H1 (cell line): ENCODE data around the gene CIT. TPM values are rescaled to one million over a fixed set of nuclear protein-coding genes. Genes with fewer than 3 reads are reported as not detected.

Experiments
- CTCF ChIA-PET: fragments of 300-600 bp; sonication (Branson Sonifier 250); formaldehyde crosslinking; loops from one replicate; lab custom pipeline; 2021; ENCODE audit not compliant: partially characterized antibody; lab: Charles Lee
- POLR2A ChIA-PET: fragments of 300-600 bp; sonication (Branson Sonifier 250); formaldehyde crosslinking; loops from one replicate; lab custom pipeline; 2021; ENCODE audit warnings: inconsistent platforms; ENCODE audit not compliant: partially characterized antibody; lab: Charles Lee
- DNase-seq, 2 experiments: peaks; one replicate each; pipeline versions ENCODE4 v3.0.0 to v3.0.0-alpha.2; 2010 to 2022; ENCODE audit warnings: low spot score in 2 of 2, low read depth in 1 of 2, mixed read lengths in 1 of 2
- FAIRE-seq: peaks from 2 replicates; lab custom pipeline; 2011; peaks lifted over from hg19 to GRCh38; lab: Jason Lieb, UNC
- H2AFZ ChIP-seq: 2 replicates; pipeline ENCODE4 v1.8.1; 2012; ENCODE audit warnings: low read length, inconsistent platforms
- H2AK5ac ChIP-seq: 2 replicates; pipeline ENCODE4 v1.6.1; 2013; ENCODE audit warnings: low read depth, low read length
- H2BK120ac ChIP-seq: replicated peaks from 2 replicates; pipeline ENCODE3; 2013; ENCODE audit warnings: low read depth, low read length, inconsistent platforms
- H2BK12ac ChIP-seq: 2 replicates; pipeline ENCODE4 v1.6.1; 2013; ENCODE audit warnings: low read depth, low read length
- H2BK15ac ChIP-seq: 2 replicates; pipeline ENCODE4 v1.6.1; 2013; ENCODE audit warnings: low read length
- H2BK20ac ChIP-seq: 2 replicates; pipeline ENCODE4 v1.6.1; 2013; ENCODE audit warnings: low read length
- H2BK5ac ChIP-seq: 2 replicates; pipeline ENCODE4 v1.6.1; 2013; ENCODE audit warnings: low read depth, low read length
- H3K14ac ChIP-seq: 2 replicates; pipeline ENCODE4 v1.6.1; 2013; ENCODE audit warnings: inconsistent platforms; ENCODE audit not compliant: insufficient read length
- H3K18ac ChIP-seq: 2 replicates; pipeline ENCODE4 v1.6.1; 2013; ENCODE audit warnings: low read length; ENCODE audit errors: extremely low read depth
- H3K23ac ChIP-seq: 2 replicates; pipeline ENCODE4 v1.6.1; 2013; ENCODE audit warnings: inconsistent platforms; ENCODE audit not compliant: insufficient read length
- H3K23me2 ChIP-seq: 2 replicates; pipeline ENCODE4 v1.6.1; 2013; ENCODE audit warnings: low read depth, low read length
- H3K27ac ChIP-seq: 2 replicates; pipeline ENCODE4 v1.6.1; 2011; ENCODE audit warnings: low read depth, low read length, inconsistent platforms
- H3K27me3 ChIP-seq, 4 experiments: replicated peaks in 1 of 4; 1 replicate in 1 of 4; 2 replicates in 3 of 4; pipeline versions ENCODE4 v1.6.1 to v1.8.1; 2011 to 2013; ENCODE audit warnings: low read length in 3 of 4, mild to moderate bottlenecking in 3 of 4, inconsistent platforms in 2 of 4, mixed read lengths in 2 of 4, moderate library complexity in 1 of 4; ENCODE audit not compliant: control insufficient read depth in 3 of 4, insufficient read depth in 3 of 4; ENCODE audit errors: extremely low read depth in 1 of 4
- H3K36me3 ChIP-seq, 4 experiments: 2 replicates each; pipeline versions ENCODE4 v1.6.1 to v1.8.1; 2011 to 2013; ENCODE audit warnings: mild to moderate bottlenecking in 4 of 4, low read length in 3 of 4, moderate library complexity in 2 of 4, control low read depth in 1 of 4, inconsistent platforms in 1 of 4; ENCODE audit not compliant: insufficient read depth in 4 of 4, control insufficient read depth in 2 of 4
- H3K4ac ChIP-seq: replicated peaks from 2 replicates; pipeline ENCODE3; 2013; ENCODE audit warnings: low read length, low read depth, mixed read lengths, inconsistent platforms; ENCODE audit not compliant: insufficient read length
- H3K4me1 ChIP-seq, 4 experiments: replicated peaks in 1 of 4; 1 replicate in 1 of 4; 2 replicates in 3 of 4; pipeline versions ENCODE4 v1.6.1 to v1.8.1; 2011 to 2013; ENCODE audit warnings: low read length in 3 of 4, inconsistent platforms in 2 of 4, mixed read lengths in 1 of 4; ENCODE audit not compliant: insufficient read depth in 4 of 4, control insufficient read depth in 3 of 4
- H3K4me2 ChIP-seq, 2 experiments: 2 replicates each; pipeline versions ENCODE4 v1.6.1 to v1.8.1; 2011 to 2013; ENCODE audit warnings: low read depth in 2 of 2, low read length in 2 of 2, control low read depth in 1 of 2, inconsistent platforms in 1 of 2, mild to moderate bottlenecking in 1 of 2; ENCODE audit not compliant: insufficient read depth in 1 of 2
- H3K4me3 ChIP-seq, 4 experiments: fragments of 200-600, 300-600 bp in 1 of 4; sonication (generic), shearing (Covaris generic), sonication (Bioruptor Twin) in 1 of 4; 2 replicates each; pipeline versions ENCODE4 v1.5.1 to v1.8.1; 2011 to 2016; ENCODE audit warnings: low read length in 4 of 4, low read depth in 3 of 4, control low read depth in 2 of 4, inconsistent platforms in 2 of 4, mild to moderate bottlenecking in 2 of 4, mixed read lengths in 1 of 4, moderate library complexity in 1 of 4; ENCODE audit not compliant: insufficient read depth in 2 of 4; ENCODE audit errors: extremely low read depth in 1 of 4
- H3K56ac ChIP-seq: replicated peaks from 2 replicates; pipeline ENCODE3; 2013; ENCODE audit warnings: low read depth, mild to moderate bottlenecking, mixed read lengths, low read length, inconsistent platforms; ENCODE audit not compliant: insufficient read length
- H3K79me1 ChIP-seq: 2 replicates; pipeline ENCODE4 v1.6.1; 2013; ENCODE audit warnings: low read depth, low read length, control low read depth
- H3K79me2 ChIP-seq, 2 experiments: 2 replicates each; pipeline versions ENCODE4 v1.6.1 to v1.8.1; 2012 to 2013; ENCODE audit warnings: low read length in 2 of 2, mild to moderate bottlenecking in 2 of 2, inconsistent platforms in 1 of 2; ENCODE audit not compliant: insufficient read depth in 2 of 2, control insufficient read depth in 1 of 2
- H3K9ac ChIP-seq, 4 experiments: replicated peaks in 1 of 4; 1 replicate in 1 of 4; 2 replicates in 3 of 4; pipeline versions ENCODE4 v1.6.1 to v1.8.1; 2011 to 2013; ENCODE audit warnings: low read depth in 3 of 4, low read length in 3 of 4, control low read depth in 2 of 4, mild to moderate bottlenecking in 2 of 4, moderate library complexity in 2 of 4, inconsistent platforms in 1 of 4; ENCODE audit errors: extremely low read depth in 1 of 4
- H3K9me3 ChIP-seq, 2 experiments: 2 replicates each; pipeline versions ENCODE4 v1.6.1 to v1.8.1; 2012 to 2013; ENCODE audit warnings: mild to moderate bottlenecking in 2 of 2, moderate library complexity in 2 of 2, control low read depth in 1 of 2, inconsistent platforms in 1 of 2, low read depth in 1 of 2, low read length in 1 of 2, mixed read lengths in 1 of 2; ENCODE audit not compliant: insufficient read depth in 2 of 2
- H4K20me1 ChIP-seq, 2 experiments: replicated peaks in 1 of 2; 2 replicates each; pipeline versions ENCODE3 to v1.8.1; 2011 to 2013; ENCODE audit warnings: inconsistent platforms in 2 of 2, low read length in 2 of 2, mild to moderate bottlenecking in 1 of 2; ENCODE audit not compliant: insufficient read depth in 2 of 2, control insufficient read depth in 1 of 2
- H4K5ac ChIP-seq: 2 replicates; pipeline ENCODE4 v1.6.1; 2013; ENCODE audit warnings: low read length, low read depth, mixed read lengths, inconsistent platforms; ENCODE audit not compliant: insufficient read length
- H4K8ac ChIP-seq: 2 replicates; pipeline ENCODE4 v1.8.0; 2013; ENCODE audit warnings: mild to moderate bottlenecking, moderate library complexity, low read length, inconsistent platforms; ENCODE audit not compliant: insufficient read depth; ENCODE audit errors: extremely low read depth
- H4K91ac ChIP-seq: replicated peaks from 2 replicates; pipeline ENCODE3; 2013; ENCODE audit warnings: low read length, mixed read lengths, inconsistent platforms; ENCODE audit not compliant: insufficient read length
- BACH1 ChIP-seq: IDR thresholded peaks from 2 replicates; pipeline ENCODE4 v1.6.1; 2012; ENCODE audit warnings: low read length, improper control_type of control experiment
- EP300 ChIP-seq, 2 experiments: IDR thresholded peaks; 1 replicate in 1 of 2; 2 replicates in 1 of 2; pipeline ENCODE4 v1.6.1; 2011 to 2012; ENCODE audit warnings: low read depth in 2 of 2, low read length in 2 of 2, mild to moderate bottlenecking in 2 of 2, borderline replicate concordance in 1 of 2, inconsistent platforms in 1 of 2, moderate library complexity in 1 of 2
- WGBS, 2 experiments: shearing (Covaris generic) in 1 of 2; methylation state at CpG; one replicate each; pipeline versions ENCODE4 v1.1.6 to v1.1.7; 2013 to 2015; ENCODE audit warnings: low lambda C conversion rate in 2 of 2, mixed read lengths in 2 of 2, inconsistent platforms in 1 of 2, low coverage in 1 of 2, missing lambda C conversion rate in 1 of 2; ENCODE audit not compliant: insufficient replicate concordance in 2 of 2, insufficient coverage in 1 of 2, insufficient read length in 1 of 2; ENCODE audit errors: extremely low coverage in 1 of 2, missing lambda C conversion rate in 1 of 2; 5-methylcytosine and 5-hydroxymethylcytosine counted together
- polyA plus RNA-seq, 7 experiments: library from polyadenylated mRNA; depleted of rRNA in 3 of 7; stranded (reverse) in 5 of 7; unstranded in 2 of 7; fragments of >200 nt in 5 of 7; fragments of 200-250 nt in 2 of 7; gene quantifications; 1 replicate in 5 of 7; 2 replicates in 1 of 7; 4 replicates in 1 of 7; pipeline versions ENCODE4 v1.2.1 to v1.2.3, GENCODE V29; 2011 to 2013; ENCODE audit warnings: missing spikeins in 2 of 7, mixed read lengths in 2 of 7
- total RNA-seq: library from RNA; stranded (reverse); fragmentation: NEBNext Ultra II Directional; extraction: Animal tissue kit (Norgen Biotek cat#: 25700); gene quantifications from 2 replicates; pipeline ENCODE4 v1.2.1, GENCODE V29; 2021

Gene CIT
- total and polyA plus RNA-seq, 2 of the 8 experiments (the other 6 are each of a cell fraction or from before 2014, with no cell fraction given) = 17.1 to 60.9 TPM

DNA sequence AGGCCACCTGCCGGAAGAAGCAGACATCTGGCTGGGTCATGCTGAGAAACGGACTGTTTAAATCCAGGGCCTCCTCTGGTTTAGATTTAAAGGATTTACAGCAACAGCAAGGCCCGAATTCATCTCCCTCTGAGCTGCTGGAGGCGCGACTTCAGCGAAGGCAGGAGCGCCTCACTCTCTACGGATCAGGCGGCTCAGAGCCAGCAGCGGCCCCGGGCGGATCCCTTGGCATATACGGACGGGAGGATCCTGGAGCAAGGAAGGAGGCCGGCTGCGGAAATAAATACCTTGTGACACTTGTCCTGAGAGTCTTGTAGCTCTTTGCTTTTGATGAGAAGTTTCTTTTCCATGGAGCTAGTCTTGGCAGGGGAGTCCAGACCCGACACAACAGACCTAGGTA lies 92.4 kb downstream of the CIT start:
- FAIRE-seq (no peak), DNase-seq (no peak)
- H3K14ac ChIP-seq = no peak overlapping the region
- no peak overlapping the region for H3K27ac ChIP-seq
- no peak overlapping the region for H3K4ac ChIP-seq
- H3K23me2 ChIP-seq = no peaks in the 10 kb centered on the region
- no peak overlapping the region for H3K4me3 ChIP-seq
- no peak overlapping the region for H4K5ac ChIP-seq
- H4K8ac ChIP-seq = no peak overlapping the region
- no peak overlapping the region for H2BK15ac ChIP-seq
- no peak overlapping the region for H3K9ac ChIP-seq
- H3K4me1 ChIP-seq = no peaks in the 10 kb centered on the region
- H3K79me2 ChIP-seq = no peaks in the 10 kb centered on the region
- no peak overlapping the region for H2BK120ac ChIP-seq
- CTCF ChIA-PET = no interaction called here
- H2BK20ac ChIP-seq = no peak overlapping the region
- no peak overlapping the region for H2BK12ac ChIP-seq
- no peaks in the 10 kb centered on the region for H3K9me3 ChIP-seq
- H3K56ac ChIP-seq = no peak overlapping the region
- TF ChIP-seq EP300 (IDR thresholded peaks at IDR 0.05; ENCODE audit: borderline replicate concordance in 1 of 2, low read depth in 2 of 2, low read length in 2 of 2) = no peak
- TF ChIP-seq BACH1 = no peak
- POLR2A ChIA-PET = no interaction called here
- no peak overlapping the region for H3K23ac ChIP-seq
- H3K79me1 ChIP-seq = no peaks in the 10 kb centered on the region
- H3K27me3 ChIP-seq = no peaks in the 10 kb centered on the region
- H2AK5ac ChIP-seq = no peak overlapping the region
- no peak overlapping the region for H2AFZ ChIP-seq
- no peak overlapping the region for H3K18ac ChIP-seq
- H3K36me3 ChIP-seq = peaks cover 5 to 33% (median 18%) of the 10 kb centered on the region in 4 experiments; a peak in 6 of 8 replicates
- H4K20me1 ChIP-seq = peaks cover 0 to 2% of the 10 kb centered on the region in 2 experiments
- WGBS, 2 experiments = 92% methylated on average over 17 of the region's 17 CpGs; no CpG with 5 or more reads in 1 of the 2 experiments
- no peak overlapping the region for H2BK5ac ChIP-seq
- no peak overlapping the region for H4K91ac ChIP-seq
- no peak overlapping the region for H3K4me2 ChIP-seq
